Adipose tissue (tissue), 3 donors: Measurements from ENCODE around the gene OR8J1. TPM values are rescaled to one million over a fixed set of nuclear protein-coding genes. Genes with fewer than 3 reads are reported as not detected.
"Not testable (repeated sequence)": the region's sequence is repeated elsewhere in the genome, so short reads cannot be mapped to it uniquely, and the experiment has no call there.

Source experiments
- H3K27ac ChIP-seq: one replicate; pipeline ENCODE4 v1.5.1; 2013; ENCODE audit warnings: low read depth, low read length
- WGBS, 3 donors: extraction: QIAGEN DNeasy Blood & Tissue Kit; methylation state at CpG; one replicate each; pipeline ENCODE4 v1.1.7; 2013; 5-methylcytosine and 5-hydroxymethylcytosine counted together
- polyA plus RNA-seq, 3 donors: library from polyadenylated mRNA; stranded (reverse); fragments of 200-250 nt; gene quantifications; one replicate each; pipeline ENCODE4 v1.2.3, GENCODE V29; 2013
- donor health status: healthy with polysubstance abuse.
- donor health status: Bipolar disorder and iron deficiency.
- donor health status: healthy.

The OR8J1 gene
- not detected for polyA plus RNA-seq

- 41 to 80% (median 62%) methylated on average over 2 of the region's 2 CpGs for WGBS, 3 donors
- no peak within 1 kb of the TSS for H3K27ac ChIP-seq
Measured at GRCh38 chr11:56353991-56354390, at the start of gene OR8J1. TSS of gene OR8J1 (plus strand) at chr11:56354291. CDS start at chr11:56360247, 5,956 bp downstream.

GRCh38 chr11:56307836-56308235 lies 46.3 kb upstream of the OR8J1 start:
- 84 to 85% (median 84%) methylated on average over 3 of the region's 3 CpGs for WGBS, 3 donors
- H3K27ac ChIP-seq = no peak overlapping the region

GRCh38 chr11:56314844-56315243 lies 39.2 kb upstream of the OR8J1 start, which contains the start of gene OR8K3:
TSS of gene OR8K3 (plus strand) at chr11:56315144. CDS start at chr11:56318307, 3,163 bp downstream.
- H3K27ac ChIP-seq = no peak within 1 kb of the TSS

- WGBS, 3 donors = 89 to 90% (median 90%) methylated on average over 26 to 34 of the region's 34 CpGs
- no peak overlapping the region for H3K27ac ChIP-seq
Measured at GRCh38 chr11:56331861-56332491, 22.1 kb upstream of the OR8J1 start.

- 70 to 80% (median 73%) methylated on average over 3 of the region's 3 CpGs for WGBS, 3 donors
- H3K27ac ChIP-seq = no peak overlapping the region
Measured at GRCh38 chr11:56333156-56333555, 20.9 kb upstream of the OR8J1 start.

GRCh38 chr11:56340289-56340688 lies 13.8 kb upstream of the OR8J1 start:
- no peak overlapping the region for H3K27ac ChIP-seq

- no peak within 1 kb of the TSS for H3K27ac ChIP-seq
- 63 to 93% (median 92%) methylated on average over 1 of the region's 1 CpG for WGBS, 3 donors
Measured at GRCh38 chr11:56345739-56346138, 8.4 kb upstream of the OR8J1 start, which contains the start of gene OR8K1. TSS of gene OR8K1 (plus strand) at chr11:56346039. CDS start at chr11:56346039, 0 bp downstream.

- 70 to 76% (median 75%) methylated on average over 2 of the region's 2 CpGs for WGBS, 3 donors
- no peak within 1 kb of the TSS for H3K27ac ChIP-seq
Measured at GRCh38 chr11:56375324-56375723, 21.2 kb downstream of the OR8J1 start, which contains the start of gene OR8U1. TSS of gene OR8U1 (plus strand) at chr11:56375624. CDS start at chr11:56375624, 0 bp downstream.

- WGBS, 3 donors = 62 to 87% (median 84%) methylated on average over 2 of the region's 2 CpGs
Measured at GRCh38 chr11:56380120-56380519, 26.0 kb downstream of the OR8J1 start.

GRCh38 chr11:56394381-56394780 lies 40.3 kb downstream of the OR8J1 start:
- no peak overlapping the region for H3K27ac ChIP-seq
- WGBS, 3 donors = 82 to 89% (median 88%) methylated on average over 3 of the region's 3 CpGs

More at GRCh38 chr11:56380120-56380519, 26.0 kb downstream of the OR8J1 start:
- H3K27ac ChIP-seq = no peak overlapping the region

- 57 to 73% (median 68%) methylated on average over 3 of the region's 3 CpGs for WGBS, 3 donors
Measured at GRCh38 chr11:56396047-56396446, 42.0 kb downstream of the OR8J1 start.

GRCh38 chr11:56401858-56402461 lies 47.9 kb downstream of the OR8J1 start:
- 90 to 95% (median 93%) methylated on average over 25 to 27 of the region's 27 CpGs for WGBS, 3 donors
- not testable (repeated sequence) for H3K27ac ChIP-seq

More at GRCh38 chr11:56396047-56396446, 42.0 kb downstream of the OR8J1 start:
- no peak overlapping the region for H3K27ac ChIP-seq

- WGBS, 3 donors = 76 to 95% (median 89%) methylated on average over 2 of the region's 2 CpGs
- no peak overlapping the region for H3K27ac ChIP-seq
Measured at GRCh38 chr11:56404393-56404792, 50.3 kb downstream of the OR8J1 start.

- no peak overlapping the region for H3K27ac ChIP-seq
Measured at GRCh38 chr11:56410801-56411200, 56.7 kb downstream of the OR8J1 start.

Other genes starting within 250 kb of the OR8J1 start
- gene OR8H3, start 231.9 kb upstream of the OR8J1 start, polyA plus RNA-seq = not detected
- not detected for gene OR8J3, start 214.1 kb upstream of the OR8J1 start, polyA plus RNA-seq
- not detected for gene OR8K5, start 194.0 kb upstream of the OR8J1 start, polyA plus RNA-seq
- gene OR5J2, start 177.7 kb upstream of the OR8J1 start, polyA plus RNA-seq = not detected
- not detected for gene OR5T2, start 120.0 kb upstream of the OR8J1 start, polyA plus RNA-seq
- gene OR5T3, start 102.0 kb upstream of the OR8J1 start, polyA plus RNA-seq = not detected
- not detected for gene OR5T1, start 80.1 kb upstream of the OR8J1 start, polyA plus RNA-seq
- gene OR8H1, start 62.0 kb upstream of the OR8J1 start, polyA plus RNA-seq = not detected
- gene OR8K3, start 39.1 kb upstream of the OR8J1 start, polyA plus RNA-seq = not detected
- not detected for gene OR8K1, start 8.3 kb upstream of the OR8J1 start, polyA plus RNA-seq
- gene OR8U1, start 21.3 kb downstream of the OR8J1 start, polyA plus RNA-seq = not detected
- not detected for gene OR5AL1, start 58.4 kb downstream of the OR8J1 start, polyA plus RNA-seq
- gene OR5M3, start 119.1 kb downstream of the OR8J1 start, polyA plus RNA-seq = not detected
- gene OR5M8, start 137.1 kb downstream of the OR8J1 start, polyA plus RNA-seq = not detected
- not detected for gene OR5M11, start 189.0 kb downstream of the OR8J1 start, polyA plus RNA-seq
- gene OR5M10, start 223.4 kb downstream of the OR8J1 start, polyA plus RNA-seq = not detected